Muscle of arm (tissue), 12 donors: Measurements from ENCODE around the gene CD48. TPM values are rescaled to one million over a fixed set of nuclear protein-coding genes. Genes with fewer than 3 reads are reported as not detected.

ENCODE experiments used
- DNase-seq: peaks from one replicate; pipeline ENCODE4 v3.0.0-alpha.2; 2013
- polyA plus RNA-seq, 12 donors: library from polyadenylated mRNA; unstranded; fragments of 120-200 nt; gene quantifications; one replicate each; pipeline ENCODE4 v1.2.1, GENCODE V29; 2013; ENCODE audit not compliant: insufficient read length in 12 of 12

CD48 gene
- polyA plus RNA-seq, 12 donors = 1.1 to 7.4 (median 1.4) TPM; not detected in 2

DNA sequence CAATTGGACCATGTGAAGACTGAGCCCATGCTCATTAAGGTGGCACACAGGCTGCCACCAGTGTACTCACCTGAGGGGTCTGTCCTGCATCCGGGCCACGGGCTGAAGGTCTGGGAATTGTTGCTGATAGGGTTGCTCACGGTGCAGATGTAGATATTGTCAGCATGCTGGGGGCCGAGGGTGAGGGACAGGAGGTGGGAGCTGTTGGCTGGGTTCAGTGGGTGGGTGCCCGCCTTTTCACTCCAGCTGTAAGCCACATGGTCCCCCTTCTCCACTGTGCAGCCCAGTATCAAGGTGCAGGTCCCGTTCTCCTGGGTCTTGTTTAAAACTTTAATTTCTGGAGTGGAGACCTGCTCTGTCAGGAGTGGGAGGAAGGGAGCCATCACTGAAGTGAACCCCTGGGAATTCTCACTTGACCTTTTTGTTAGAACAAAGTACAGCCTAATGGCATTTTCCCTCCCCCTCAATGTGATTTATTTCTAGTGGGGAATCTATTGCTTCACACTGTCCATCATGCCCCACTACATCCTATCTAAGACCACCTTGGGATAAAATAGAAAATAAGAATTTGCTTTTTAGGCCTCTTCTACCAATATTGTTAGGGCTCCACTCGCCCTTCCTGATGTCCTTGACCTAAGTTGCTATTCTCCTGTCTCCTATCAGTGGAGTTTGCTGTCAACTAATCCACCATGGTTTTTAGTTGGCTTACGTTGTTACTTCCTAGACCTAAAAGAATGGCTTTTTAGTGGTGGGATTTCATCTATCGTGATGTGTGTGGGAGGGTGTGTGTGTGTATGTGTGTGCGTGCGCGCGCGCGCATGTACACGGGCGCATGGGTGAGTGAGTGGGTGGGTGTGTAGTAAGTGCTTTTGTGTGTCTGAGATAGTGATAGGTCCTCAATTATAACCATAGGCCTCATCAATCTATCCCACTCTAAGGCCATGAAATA is 76.8 kb downstream of the CD48 start:
- no peak for DNase-seq

DNA sequence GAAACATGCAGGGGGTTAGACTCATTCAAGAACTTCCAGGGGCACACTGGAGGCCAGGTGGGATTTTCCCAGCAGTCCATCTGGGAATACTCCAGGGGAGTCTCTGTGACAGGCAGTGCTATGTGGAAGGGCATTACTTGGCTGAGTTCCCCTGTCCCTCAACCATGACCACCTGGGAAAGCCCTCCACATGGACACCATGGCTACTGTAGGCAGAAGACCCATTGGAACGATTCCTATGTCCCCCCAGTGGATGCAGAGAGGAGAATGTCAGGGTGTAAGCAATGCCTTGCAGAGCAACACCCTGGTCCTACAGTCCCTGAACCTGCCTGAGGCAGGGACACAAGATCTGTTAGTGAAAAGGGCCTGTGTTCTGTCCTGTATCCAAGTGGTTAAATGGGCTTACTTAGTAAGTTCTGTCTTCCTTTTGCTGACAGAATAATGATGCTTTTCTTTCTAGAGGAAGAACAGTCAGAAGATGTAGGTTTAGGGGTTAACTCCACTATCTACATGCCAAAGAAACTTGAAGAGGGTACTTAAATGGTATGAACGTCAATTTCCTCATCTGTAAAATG is 78.2 kb downstream of the CD48 start:
- DNase-seq = no peak

DNA sequence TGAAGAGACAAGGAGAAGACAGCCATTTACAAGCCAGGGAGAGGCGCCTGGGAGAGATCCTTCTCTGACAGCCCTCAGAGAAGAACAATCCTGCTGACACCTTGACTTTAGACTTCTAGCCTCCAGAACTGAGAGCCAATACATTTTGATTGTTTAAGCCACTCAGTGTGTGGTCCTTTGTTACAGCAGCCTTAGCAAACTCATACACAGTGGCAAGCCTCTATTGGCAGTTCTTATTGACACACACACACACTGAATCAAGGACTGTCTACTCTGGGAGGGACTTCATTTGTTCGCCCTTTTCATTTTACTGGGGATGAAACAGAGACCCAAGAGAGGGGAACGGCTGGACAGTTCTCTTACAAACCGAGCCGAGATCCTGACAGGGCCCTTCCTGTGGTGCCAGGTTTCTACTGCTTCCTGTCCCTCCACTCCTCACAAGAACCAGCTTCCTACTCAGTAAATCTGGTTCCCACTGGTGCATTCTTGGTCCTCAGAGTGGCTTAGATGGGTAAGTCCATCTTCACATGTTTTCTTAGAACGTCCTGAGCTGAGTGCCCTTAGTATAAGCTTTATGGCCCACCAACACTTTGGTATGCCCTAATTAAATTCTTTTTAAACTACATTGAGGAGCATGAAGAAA is 79.5 kb downstream of the CD48 start:
- DNase-seq = no peak

DNA sequence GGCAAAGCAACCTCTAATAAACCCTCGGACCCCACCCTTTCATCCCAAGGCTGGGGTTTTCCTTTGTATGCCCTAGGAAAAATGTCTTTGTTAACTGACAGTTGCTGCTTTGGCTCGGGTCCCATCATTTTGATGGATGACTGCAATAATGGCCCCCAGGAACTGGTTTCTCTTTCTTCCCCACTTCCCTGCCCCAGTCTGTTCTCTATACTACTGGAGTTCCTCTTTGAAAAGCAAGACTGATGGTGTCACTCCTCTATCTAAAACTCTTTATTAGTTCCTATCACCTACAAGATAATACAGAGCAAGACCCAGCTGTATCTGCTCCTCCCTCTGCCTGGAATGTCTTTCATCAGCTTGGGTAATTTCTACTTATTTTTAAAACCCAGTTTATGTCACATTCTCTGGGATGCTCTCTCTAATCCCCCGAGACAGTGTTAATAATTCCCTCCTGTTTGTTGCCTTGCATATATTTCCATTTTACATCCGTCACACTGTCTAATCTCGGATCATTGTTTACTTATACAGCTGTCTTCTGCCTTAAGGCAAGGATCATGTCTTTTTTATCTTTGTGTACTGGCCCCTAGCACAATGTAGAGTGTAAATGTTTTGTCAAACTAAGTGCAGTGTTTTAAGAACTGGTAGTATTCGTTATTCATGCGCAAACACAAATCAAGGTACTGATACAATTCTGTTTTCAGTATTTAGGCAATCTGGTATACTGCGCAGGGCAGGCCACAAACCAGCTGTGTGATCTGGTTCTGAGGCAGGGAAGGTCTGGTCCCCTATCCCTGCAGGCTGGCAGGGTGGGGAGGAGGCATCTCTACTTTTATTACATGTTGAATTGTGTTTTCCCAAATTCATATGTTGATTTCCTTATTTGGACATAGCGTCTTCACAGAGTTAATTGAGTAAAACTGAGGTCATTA is 80.8 kb downstream of the CD48 start:
- no peak for DNase-seq

DNA sequence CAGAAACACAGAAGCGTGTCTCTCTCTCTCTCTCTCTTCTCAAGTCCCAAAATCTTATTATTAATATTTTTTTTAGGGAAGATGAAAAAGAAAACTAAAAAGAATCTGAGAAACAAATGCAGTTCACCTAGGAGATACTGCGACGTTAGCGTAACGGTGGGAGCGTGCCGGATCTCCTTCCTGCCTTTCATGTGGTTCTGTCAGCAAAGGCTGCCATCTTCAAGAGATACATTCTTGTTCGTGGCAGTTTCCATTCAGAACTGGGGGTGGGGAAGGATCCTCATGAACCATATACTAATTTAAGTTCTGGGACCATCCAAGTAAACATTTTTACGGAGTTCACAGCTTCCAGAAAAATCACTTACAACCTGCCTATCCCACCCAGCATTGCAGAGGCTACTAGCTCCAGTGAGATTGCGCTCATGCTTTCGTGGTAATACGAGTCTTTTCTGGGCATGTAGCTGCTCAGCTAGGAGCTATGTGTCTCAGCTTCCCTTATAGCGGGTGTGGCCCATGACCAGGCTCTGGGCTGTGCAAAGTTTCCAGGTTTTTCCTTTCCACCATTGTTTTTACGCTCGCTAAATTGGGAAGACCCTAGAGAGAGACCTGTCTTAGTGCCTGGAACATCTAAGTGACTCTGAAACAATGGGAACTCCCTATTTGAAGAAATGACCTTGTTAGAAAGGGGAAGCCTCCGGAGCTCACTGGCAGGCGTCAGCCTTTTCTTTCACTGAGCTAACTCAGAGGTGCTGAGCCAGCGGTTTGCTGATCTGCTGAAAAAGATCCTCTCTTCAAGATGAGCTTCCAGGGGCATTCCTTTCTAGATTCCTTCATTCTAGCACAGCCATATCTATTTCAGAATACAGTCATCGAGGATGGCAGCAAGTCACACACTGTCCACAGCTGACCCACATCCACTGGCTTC is 82.1 kb downstream of the CD48 start:
- peak; percentile 17 for DNase-seq

DNA sequence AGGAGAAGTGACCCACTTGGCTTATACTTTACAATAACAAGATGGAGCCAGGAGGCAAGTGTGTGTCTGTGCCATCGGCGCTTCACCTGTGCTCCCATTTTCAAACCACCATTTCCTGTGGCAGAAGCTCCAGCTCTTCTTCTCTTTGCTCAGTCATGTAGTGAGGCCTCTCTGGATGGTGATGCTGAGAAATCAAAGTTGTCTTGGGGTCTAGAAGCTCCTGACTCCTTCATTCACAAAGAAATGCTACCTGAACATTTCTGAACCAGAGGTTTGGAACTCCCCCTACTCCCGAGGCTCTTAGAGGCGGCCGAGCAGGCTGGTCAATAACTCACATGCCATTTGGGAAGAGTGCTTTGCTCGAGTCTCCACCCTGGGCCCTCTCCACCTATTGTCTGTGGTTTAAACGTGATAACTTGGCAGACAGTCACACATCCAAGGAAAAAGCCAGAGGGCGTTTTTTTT is 82.8 kb downstream of the CD48 start:
- no peak for DNase-seq

Other genes with a start within 250 kb of the CD48 start
- gene SLAMF6, start 188.6 kb downstream of the CD48 start, polyA plus RNA-seq = under 1 TPM in 9 of 12 donors, not detected in 3; 0.11 to 0.97 (median 0.27) TPM
- 1 to 10 TPM in 8 of 12 donors, under 1 TPM in 2, not detected in 2; 0.89 to 4.5 (median 1.3) TPM for gene CD84, start 132.3 kb downstream of the CD48 start, polyA plus RNA-seq
- under 1 TPM in 5 of 12 donors, not detected in 7; 0.06 to 0.41 (median 0.12) TPM for gene SLAMF1, start 64.8 kb downstream of the CD48 start, polyA plus RNA-seq
- 1 to 10 TPM in 1 of 12 donors, under 1 TPM in 8, not detected in 3; 0.26 to 2.3 (median 0.43) TPM for gene SLAMF7, start 27.4 kb upstream of the CD48 start, polyA plus RNA-seq
- 1 to 10 TPM in 1 of 12 donors, under 1 TPM in 8, not detected in 3; 0.08 to 1.4 (median 0.30) TPM for gene LY9, start 84.4 kb upstream of the CD48 start, polyA plus RNA-seq
- gene CD244, start 151.1 kb upstream of the CD48 start, polyA plus RNA-seq = 1 to 10 TPM in 3 of 12 donors, under 1 TPM in 6, not detected in 3; 0.09 to 5.6 (median 0.36) TPM
- gene ITLN1, start 173.4 kb upstream of the CD48 start, polyA plus RNA-seq = 10 to 100 TPM in 1 of 12 donors, 1 to 10 TPM in 1, under 1 TPM in 6, not detected in 4; 0.16 to 29.3 (median 0.35) TPM
- under 1 TPM in 1 of 12 donors, not detected in 11; 0.36 TPM for gene ITLN2, start 243.0 kb upstream of the CD48 start, polyA plus RNA-seq